Muscle of back (tissue), 10 donors: ENCODE measurements around the gene ELP1. TPM values are rescaled to one million over a fixed set of nuclear protein-coding genes. Genes with fewer than 3 reads are reported as not detected.

Source experiments
- polyA plus RNA-seq, 10 donors: library from polyadenylated mRNA; unstranded; fragments of 120-200 nt; gene quantifications; one replicate each; pipeline ENCODE4 v1.2.1, GENCODE V29; 2013; ENCODE audit not compliant: insufficient read length in 10 of 10

ELP1 gene
- polyA plus RNA-seq, 10 donors, result 27.0 to 35.8 (median 33.0) TPM

Other genes with a start within 250 kb of the ELP1 start
- not detected for gene ACTL7B, start 78.1 kb downstream of the ELP1 start, polyA plus RNA-seq
- gene ACTL7A, start 71.9 kb downstream of the ELP1 start, polyA plus RNA-seq, result not detected
- gene ABITRAM, start 276 bp upstream of the ELP1 start, polyA plus RNA-seq, result 10 to 100 TPM; 11.8 to 17.6 (median 14.2) TPM
- gene CTNNAL1, start 79.4 kb upstream of the ELP1 start, polyA plus RNA-seq, result 10 to 100 TPM; 22.9 to 37.8 (median 32.2) TPM
- gene TMEM245, start 185.8 kb upstream of the ELP1 start, polyA plus RNA-seq, result 10 to 100 TPM; 28.9 to 52.5 (median 39.3) TPM
- gene FRRS1L, start 233.1 kb upstream of the ELP1 start, polyA plus RNA-seq, result 1 to 10 TPM in 7 of 10 donors, under 1 TPM in 3; 0.77 to 4.8 (median 1.6) TPM